Activated CD4-positive, CD25-positive, alpha-beta regulatory T cell treated with anti-CD3 and anti-CD28 coated beads, Interleukin-2, amount 50 U/mL, for 24 hours (primary cell): ENCODE results near the gene ESRRB.
A peak's percentile ranks its signal among the peaks of the same experiment; 100 is the strongest.

Experiments
- ATAC-seq, 2 donors: fragments of 150-1000 bp; cut with Tn5 transposase; one replicate each; pipeline ENCODE4 v1.10.0; 2021; ENCODE audit warnings: mild to moderate bottlenecking in 1 of 2, moderate library complexity in 1 of 2

Gene ESRRB

DNA sequence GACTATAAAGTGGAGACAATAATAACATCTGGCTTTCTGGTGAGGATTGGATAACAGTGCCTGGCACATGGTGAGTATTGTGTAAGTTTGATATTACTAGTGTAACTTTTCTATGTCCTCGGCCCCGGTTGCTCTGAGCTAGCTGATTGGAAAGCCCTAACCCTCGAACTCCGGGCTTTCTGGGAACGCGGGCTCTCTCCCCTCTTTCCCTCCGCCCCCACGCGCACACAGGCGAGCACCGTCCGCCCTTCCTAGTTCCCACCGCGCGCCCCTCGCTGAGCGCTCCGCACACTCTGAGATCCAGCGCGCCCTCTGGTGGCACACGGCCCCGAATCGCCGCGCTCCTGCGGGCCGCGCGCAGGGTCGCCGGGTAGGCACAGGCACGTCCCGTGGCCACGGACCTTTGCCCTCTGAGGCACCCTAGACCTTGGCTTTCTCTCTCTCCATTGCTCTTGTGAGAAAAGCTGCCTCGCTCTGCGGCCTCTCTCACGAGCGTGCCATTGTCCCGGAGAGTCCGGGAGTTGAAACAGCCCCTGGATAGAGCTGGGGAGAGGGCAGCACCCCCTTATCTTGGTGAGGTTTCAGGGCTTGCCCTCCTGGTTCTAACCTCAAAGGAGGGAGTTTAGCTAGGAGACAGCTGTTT is 23.2 kb upstream of the ESRRB start:
- peak in 1 of 2 donors; percentile 58 for ATAC-seq

DNA sequence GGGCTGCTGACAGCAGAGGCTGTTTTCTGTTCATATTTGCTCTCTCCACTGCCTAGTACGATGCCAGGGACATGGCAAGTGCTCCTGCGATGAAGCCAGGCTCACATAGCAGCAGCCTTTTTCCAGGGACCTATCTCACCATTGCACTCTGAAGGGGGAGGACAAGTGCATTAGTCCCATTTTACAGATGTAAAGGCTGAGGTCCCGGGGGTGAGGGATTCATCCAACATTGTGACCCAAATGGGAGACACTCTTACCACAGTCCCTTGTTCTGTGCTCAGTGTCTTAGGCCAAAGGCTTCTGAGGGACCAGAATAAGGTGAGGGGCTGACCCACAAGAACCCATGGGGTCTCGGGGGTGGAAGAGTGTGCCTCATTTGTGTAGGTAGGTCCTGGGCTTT is 21.6 kb upstream of the ESRRB start:
- no peak for ATAC-seq

- no peak for ATAC-seq
Observed at GRCh38 chr14:76355771-76356170, 20.2 kb upstream of the ESRRB start.

GRCh38 chr14:76371066-76371465 is 4.9 kb upstream of the ESRRB start:
- ATAC-seq, result no peak

- ATAC-seq, result no peak
Observed at GRCh38 chr14:76373456-76373855, 2.5 kb upstream of the ESRRB start.

- no peak for ATAC-seq
Observed at GRCh38 chr14:76375484-76375883, 453 bp upstream of the ESRRB start.

GRCh38 chr14:76376409-76376877 is 506 bp downstream of the ESRRB start:
- no peak for ATAC-seq

DNA sequence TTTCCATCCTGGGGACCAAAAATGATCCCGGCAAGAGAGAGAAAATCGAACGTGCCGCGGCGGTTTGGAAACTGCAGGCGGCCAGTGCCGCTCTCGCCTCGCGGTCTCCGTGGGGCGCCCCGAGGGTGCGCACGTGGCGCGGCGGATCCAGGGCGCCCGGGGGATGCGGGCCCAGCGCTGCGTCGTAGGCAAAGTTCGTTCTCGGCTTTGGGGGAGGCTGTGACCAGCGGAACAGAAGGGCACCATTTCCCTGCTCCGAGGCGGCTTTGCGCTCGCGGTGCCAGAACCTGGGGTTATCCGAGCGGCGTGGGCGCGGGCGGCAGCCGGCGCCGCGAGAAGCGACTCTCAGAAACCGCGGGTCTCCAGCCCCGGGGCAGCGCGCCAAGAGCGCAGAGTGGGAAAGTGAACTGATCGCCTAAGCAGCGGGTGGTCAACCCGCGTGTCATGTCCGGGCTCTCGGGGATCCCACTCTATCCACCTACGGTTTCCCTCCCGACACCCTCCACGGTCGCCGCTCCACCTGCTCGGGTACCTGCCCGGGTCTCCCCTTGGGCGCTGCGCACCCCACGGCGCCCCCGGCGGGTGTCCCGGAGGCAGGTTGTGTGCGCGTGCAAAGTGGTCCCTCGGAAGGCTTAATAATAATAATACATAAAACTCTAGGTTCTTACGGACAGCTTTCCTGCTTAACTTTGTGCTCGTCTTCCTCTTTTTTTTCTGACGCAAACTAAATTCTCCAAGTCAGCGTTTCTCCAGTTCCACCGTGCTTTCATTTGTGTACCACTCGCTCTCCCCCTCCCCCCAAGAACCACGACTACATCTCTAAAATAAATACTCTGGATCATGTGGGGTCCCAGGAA is 1.2 kb downstream of the ESRRB start:
- ATAC-seq, result no peak

- no peak for ATAC-seq
Observed at GRCh38 chr14:76377735-76378074, 1.8 kb downstream of the ESRRB start.

DNA sequence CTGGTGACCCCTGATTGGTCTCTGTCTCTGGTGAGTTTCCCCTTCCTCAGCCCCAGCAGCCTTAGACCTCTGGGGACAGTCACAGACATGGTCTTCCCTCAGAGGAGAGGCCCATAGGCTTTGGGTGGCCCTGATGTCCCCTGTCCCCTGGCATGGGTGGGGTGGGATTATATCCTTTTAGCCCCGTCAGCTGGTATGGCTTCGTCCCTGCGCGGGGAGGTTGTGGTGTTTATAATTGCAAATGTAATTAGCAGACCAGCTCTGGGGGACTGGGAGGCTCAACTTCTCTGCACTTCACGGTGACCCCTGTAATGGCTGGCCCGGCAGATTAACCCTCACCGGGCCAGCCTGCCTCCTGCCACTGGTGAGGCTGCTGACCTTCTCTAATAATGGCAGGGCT is 5.1 kb downstream of the ESRRB start:
- no peak for ATAC-seq

DNA sequence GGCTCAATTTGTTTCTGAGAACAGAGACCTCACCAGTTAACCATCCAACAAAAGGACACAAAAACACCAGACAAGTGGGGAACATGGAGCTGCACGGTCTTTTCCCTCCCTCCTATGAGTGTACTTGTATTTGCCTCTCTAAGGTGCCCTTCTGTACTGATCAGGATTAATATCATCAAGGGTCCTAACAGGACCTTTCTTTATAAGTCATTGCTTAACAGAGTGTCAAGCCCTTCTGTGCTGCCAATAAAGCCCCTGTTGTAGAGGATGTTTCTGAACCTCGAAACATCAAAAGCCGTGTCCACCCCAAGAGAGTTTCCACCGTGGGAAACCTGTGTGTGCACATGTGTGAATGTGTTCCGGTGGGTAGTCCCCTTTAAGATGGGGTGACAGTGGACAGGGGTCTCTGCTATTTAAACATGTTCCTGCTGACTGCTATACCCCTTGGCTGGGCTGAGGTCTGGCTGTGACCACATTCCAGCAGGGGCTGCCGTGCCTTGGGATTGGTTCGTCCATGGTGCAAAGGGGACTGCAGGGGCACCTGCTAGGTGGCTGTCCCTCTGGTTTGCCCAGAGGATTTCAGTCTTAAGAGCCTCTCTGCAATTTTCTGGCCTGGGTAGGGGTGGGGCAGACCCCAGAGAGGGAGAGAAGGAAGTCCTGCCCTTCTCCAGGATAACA is 6.0 kb downstream of the ESRRB start:
- no peak for ATAC-seq

- ATAC-seq, result no peak
Observed at GRCh38 chr14:76382495-76382832, 6.5 kb downstream of the ESRRB start.

DNA sequence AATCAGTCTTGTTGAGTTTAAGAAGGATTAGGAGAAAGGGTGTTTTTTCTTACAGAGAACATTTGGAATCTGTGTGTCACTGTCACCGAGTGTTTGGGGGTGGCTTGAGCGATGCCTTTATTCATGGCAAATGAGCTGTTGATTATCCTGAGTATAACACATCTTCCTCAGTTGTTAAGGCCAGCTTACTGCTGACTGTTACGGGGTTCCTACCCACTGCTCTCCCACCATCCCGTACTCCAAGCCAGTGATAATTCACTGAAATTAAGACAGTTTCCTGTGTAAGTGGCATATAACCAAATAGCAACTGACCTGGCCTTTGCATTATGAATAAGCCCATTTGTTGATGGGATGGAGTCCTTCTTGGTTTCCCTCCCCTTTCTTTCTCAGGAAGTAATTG is 9.5 kb downstream of the ESRRB start:
- no peak for ATAC-seq

- ATAC-seq, result peak; percentile 48 to 49
Observed at GRCh38 chr14:76386944-76387782, 11.2 kb downstream of the ESRRB start.

DNA sequence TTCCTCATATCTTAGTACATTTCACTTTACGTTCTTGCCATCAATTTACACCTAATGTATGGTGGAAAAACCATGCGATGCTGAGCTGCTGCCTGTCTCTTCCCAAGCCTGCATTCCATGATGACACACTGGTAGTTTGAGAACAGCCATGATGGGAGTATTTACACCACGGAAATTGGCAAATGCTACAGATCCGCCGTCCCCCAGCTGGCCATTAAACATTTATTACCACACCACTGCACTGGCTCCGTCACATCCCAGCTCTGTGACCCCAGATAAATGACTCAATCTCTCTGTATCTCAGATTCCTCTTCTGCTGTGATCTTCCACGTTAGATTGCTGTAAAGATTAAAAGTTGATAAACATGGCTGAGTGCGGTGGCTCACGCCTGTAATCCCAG is 13.9 kb downstream of the ESRRB start:
- ATAC-seq, result no peak

DNA sequence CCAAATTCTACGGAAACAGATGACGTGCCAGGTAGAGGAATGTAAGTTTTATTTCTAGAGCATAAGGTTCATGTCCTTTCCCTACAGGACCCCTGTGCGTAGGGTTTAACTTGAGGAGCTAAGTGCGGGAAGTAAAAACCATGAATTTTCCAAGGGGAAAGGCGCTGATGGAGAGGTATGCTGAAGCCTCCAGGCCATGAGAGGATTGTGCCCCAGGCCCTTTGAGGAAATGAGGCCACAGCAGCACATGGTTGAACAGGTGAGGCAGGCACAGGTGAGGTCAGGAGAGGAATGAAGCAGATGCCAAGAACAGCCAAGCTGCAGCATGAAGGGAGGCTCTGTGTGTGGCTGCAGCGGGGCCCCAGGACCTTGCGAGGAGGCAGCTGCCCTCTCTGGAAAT is 14.7 kb downstream of the ESRRB start:
- no peak for ATAC-seq

DNA sequence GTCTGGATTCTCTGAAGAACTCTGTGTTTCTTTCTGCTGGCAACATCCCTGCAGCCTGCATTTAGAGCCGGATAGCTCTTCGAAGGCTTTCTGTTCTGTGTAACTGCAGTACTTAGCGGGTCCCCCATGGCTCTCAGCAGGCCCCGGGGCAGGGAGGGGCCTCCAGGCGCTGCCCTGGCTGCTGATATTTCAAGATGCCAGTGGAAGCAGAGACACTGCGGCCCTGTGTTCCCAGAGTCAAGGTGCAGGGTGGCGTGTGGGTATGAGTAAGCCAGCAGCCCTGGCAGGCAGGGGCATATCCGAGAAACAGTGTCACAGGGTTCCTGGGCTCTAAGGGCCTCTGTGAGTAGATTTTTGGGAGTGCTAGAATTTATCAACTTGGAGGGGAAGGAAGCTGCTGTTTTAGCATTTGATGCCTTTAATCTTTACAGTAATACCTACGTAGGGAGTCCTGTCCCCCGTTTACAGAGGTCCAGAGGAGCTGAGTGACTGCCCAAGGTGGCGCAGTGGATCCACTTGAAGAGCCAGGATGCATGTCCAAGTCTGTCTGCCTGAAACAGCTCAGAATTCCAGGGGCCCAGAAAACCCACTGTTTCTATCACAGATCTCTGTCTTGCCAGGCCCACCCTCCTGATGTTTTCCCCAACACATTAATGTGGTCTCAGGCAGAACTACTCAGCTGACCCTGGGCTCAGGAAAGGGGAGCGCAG is 16.2 kb downstream of the ESRRB start:
- ATAC-seq, result no peak

- ATAC-seq, result no peak
Observed at GRCh38 chr14:76394569-76394968, 18.6 kb downstream of the ESRRB start.

DNA sequence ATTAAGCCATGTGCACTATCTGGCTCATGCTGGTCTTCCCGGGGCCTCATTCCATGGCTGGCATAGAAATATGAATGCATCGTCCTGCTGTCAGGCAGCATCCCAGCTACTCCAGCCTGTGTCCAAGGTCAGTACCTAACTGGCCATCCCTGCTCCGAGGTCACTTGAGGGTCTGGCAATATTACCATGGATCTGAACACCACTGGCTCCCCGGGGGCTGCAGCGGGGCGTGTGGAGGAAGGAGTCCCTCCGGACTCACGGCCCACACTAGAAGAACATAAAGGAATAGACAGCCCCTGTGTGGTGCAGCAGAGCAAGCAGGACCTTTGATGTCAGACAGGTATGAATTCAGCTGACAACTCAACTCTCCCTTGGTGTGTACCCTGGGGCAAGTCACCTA is 19.2 kb downstream of the ESRRB start:
- no peak for ATAC-seq

GRCh38 chr14:76396714-76397187 is 20.8 kb downstream of the ESRRB start:
- ATAC-seq, result no peak

DNA sequence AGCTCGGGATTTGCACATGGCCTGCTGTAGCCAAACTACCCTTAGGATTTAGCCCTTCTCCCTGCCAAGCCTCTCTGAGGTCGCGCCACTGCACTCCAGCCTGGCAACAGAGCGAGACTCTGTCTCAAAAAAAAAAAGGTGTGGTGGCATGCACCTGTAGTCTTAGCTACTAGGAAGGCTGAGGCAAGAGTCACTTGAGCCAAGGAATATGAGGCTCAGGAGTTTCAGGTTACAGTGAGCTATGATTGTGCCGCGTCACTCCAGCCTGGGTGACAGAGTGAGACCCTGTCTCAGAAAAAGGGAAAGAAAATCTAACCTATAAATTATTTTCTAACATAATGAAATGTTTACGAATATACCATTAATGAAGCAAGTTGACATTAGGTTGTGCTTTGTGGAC is 29.7 kb downstream of the ESRRB start:
- ATAC-seq, result no peak

- ATAC-seq, result no peak
Observed at GRCh38 chr14:76407449-76408150, 31.7 kb downstream of the ESRRB start.
